OCI-LY7 (cell line): ENCODE data around the gene TCAP. TPM values are rescaled to one million over a fixed set of nuclear protein-coding genes. Genes with fewer than 3 reads are reported as not detected.

Source experiments
- BruUV-seq: library from RNA; stranded (reverse); fragments of 400-500 nt; replicated peaks from 2 replicates; lab custom pipeline; 2021; lab: Mats Ljungman, UMichigan
- CTCF ChIA-PET: fragments of 300-600 bp; sonication (Branson Sonifier 250); formaldehyde crosslinking; loops from one replicate; lab custom pipeline; 2022; ENCODE audit warnings: antibody characterized with exemption; ENCODE audit not compliant: unreplicated experiment; lab: Charles Lee
- POLR2A ChIA-PET: fragments of 300-600 bp; sonication (Branson Sonifier 250); formaldehyde crosslinking; loops from one replicate; lab custom pipeline; 2022; ENCODE audit warnings: antibody characterized with exemption; lab: Charles Lee
- DNase-seq: peaks from one replicate; pipeline ENCODE4 v3.0.0-alpha.2; 2015; ENCODE audit warnings: low spot score
- H2AFZ ChIP-seq: fragments of 200-600 bp; sonication (generic), shearing (Covaris generic); 2 replicates; pipeline ENCODE4 v1.6.1; 2014; ENCODE audit warnings: mild to moderate bottlenecking, antibody characterized with exemption, low read length, moderate library complexity
- H3K27ac ChIP-seq: fragments of 200-600 bp; sonication (generic); 2 replicates; pipeline ENCODE4 v1.5.1; 2014; ENCODE audit warnings: mixed run types, low read depth, mild to moderate bottlenecking, moderate library complexity, low read length, inconsistent platforms; ENCODE audit not compliant: poor library complexity, severe bottlenecking
- H3K36me3 ChIP-seq: fragments of 200-600 bp; sonication (generic); 2 replicates; pipeline ENCODE4 v1.6.1; 2014; ENCODE audit warnings: mild to moderate bottlenecking, antibody characterized with exemption, low read length, moderate library complexity, mixed read lengths; ENCODE audit not compliant: insufficient read depth
- H3K4me1 ChIP-seq: fragments of 200-600 bp; sonication (generic); 2 replicates; pipeline ENCODE4 v1.5.1; 2014; ENCODE audit warnings: mild to moderate bottlenecking, low read length; ENCODE audit not compliant: insufficient read depth, poor library complexity, severe bottlenecking
- H3K4me2 ChIP-seq: fragments of 200-600 bp; sonication (generic); 2 replicates; pipeline ENCODE4 v1.6.1; 2014; ENCODE audit warnings: mild to moderate bottlenecking, low read length
- H3K4me3 ChIP-seq: fragments of 200-600 bp; sonication (generic); 2 replicates; pipeline ENCODE4 v1.5.1; 2014; ENCODE audit warnings: mild to moderate bottlenecking, low read depth, low read length; ENCODE audit not compliant: poor library complexity, severe bottlenecking
- H3K79me2 ChIP-seq: fragments of 200-600 bp; sonication (generic); 2 replicates; pipeline ENCODE4 v1.6.1; 2016; ENCODE audit warnings: low read depth, mild to moderate bottlenecking, low read length, moderate library complexity, mixed read lengths; ENCODE audit not compliant: insufficient read depth
- H3K9me2 ChIP-seq: fragments of 200-600 bp; sonication (generic); 2 replicates; pipeline ENCODE4 v1.6.1; 2016; ENCODE audit warnings: mild to moderate bottlenecking, low read length, mixed read lengths; ENCODE audit not compliant: insufficient read depth
- H3K9me3 ChIP-seq: fragments of 200-600 bp; sonication (generic); 2 replicates; pipeline ENCODE4 v1.6.1; 2014; ENCODE audit warnings: mild to moderate bottlenecking, mixed run types, low read length, mixed read lengths
- H4K20me1 ChIP-seq: fragments of 200-600 bp; sonication (generic); 2 replicates; pipeline ENCODE4 v1.6.1; 2014; ENCODE audit warnings: mild to moderate bottlenecking, antibody characterized with exemption, low read length, moderate library complexity, mixed read lengths; ENCODE audit not compliant: insufficient read depth
- CTCF ChIP-seq: fragments of 200-600 bp; sonication (generic); conservative IDR thresholded peaks from 2 replicates; pipeline ENCODE4 v1.5.1; 2014; ENCODE audit warnings: mild to moderate bottlenecking, antibody characterized with exemption, low read length, moderate library complexity, mixed read lengths
- EZH2phosphoT487 ChIP-seq: fragments of 200-600 bp; sonication (generic); IDR thresholded peaks from 2 replicates; pipeline ENCODE4 v1.6.1; 2018; ENCODE audit warnings: low read depth, borderline replicate concordance, mild to moderate bottlenecking, mixed run types, antibody characterized with exemption, low read length, moderate library complexity, mixed read lengths
- intact Hi-C: fragments of 100-400 bp; cut with micrococcal nuclease; formaldehyde crosslinking; loops from one replicate; pipeline ENCODE4 v1.10.0; 2022; ENCODE audit not compliant: unreplicated experiment
- total RNA-seq, 2 experiments: library from RNA; depleted of rRNA in 1 of 2; stranded (reverse); fragments of >200 nt in 1 of 2; shearing (Covaris generic) in 1 of 2; gene quantifications; 2 replicates each; pipeline ENCODE4 v1.2.3, GENCODE V29; 2014 to 2022

The TCAP gene
- total RNA-seq, 2 experiments from 2014 or later: 1.5 to 2.7 TPM

GRCh38 chr17:39624313-39624712, 40.8 kb upstream of the TCAP start:
- BruUV-seq: no TSS peak
- POLR2A ChIA-PET: no interaction called here
- H3K9me2 ChIP-seq: no peaks in the 10 kb centered on the region
- no peak overlapping the region for H3K27ac ChIP-seq
- intact Hi-C loops: loop anchor here (5.0 kb wide), 1 partner anchor 238 kb away; the partner anchor contains the start of gene IKZF3
- CTCF ChIA-PET: no interaction called here
- H3K36me3 ChIP-seq: no peaks in the 10 kb centered on the region; the same call in 1 of the 2 replicates
- no peak overlapping the region for H2AFZ ChIP-seq
- H4K20me1 ChIP-seq: no peaks in the 10 kb centered on the region
- no peak overlapping the region for H3K4me3 ChIP-seq
- H3K4me2 ChIP-seq: no peak overlapping the region
- H3K9me3 ChIP-seq: no peaks in the 10 kb centered on the region
- DNase-seq: no peak
- no peaks in the 10 kb centered on the region for H3K79me2 ChIP-seq
- H3K4me1 ChIP-seq: peaks cover 23% of the 10 kb centered on the region
- TF ChIP-seq EZH2phosphoT487 (no peak), CTCF (no peak)

- POLR2A ChIA-PET: no interaction called here
Measured at GRCh38 chr17:39625198-39625785, 39.9 kb upstream of the TCAP start.

More at GRCh38 chr17:39625198-39625785, 39.9 kb upstream of the TCAP start:
- Histone ChIP-seq H3K9me2 (no peaks in the 10 kb centered on the region), H3K4me1 (peaks cover 23% of the 10 kb centered on the region), H3K79me2 (no peaks in the 10 kb centered on the region), H3K36me3 (no peaks in the 10 kb centered on the region; the same call in 1 of the 2 replicates), H3K4me2 (no peak overlapping the region), H3K9me3 (no peaks in the 10 kb centered on the region), H3K4me3 (no peak overlapping the region), H3K27ac (no peak overlapping the region), H2AFZ (no peak overlapping the region), H4K20me1 (no peaks in the 10 kb centered on the region)
- intact Hi-C loops: no loop called here
- DNase-seq: no peak
- no TSS peak for BruUV-seq
- no peak for TF ChIP-seq CTCF
- no peak for TF ChIP-seq EZH2phosphoT487
- CTCF ChIA-PET: no interaction called here
